Activated T-helper 1 cell treated with anti-CD3 and anti-CD28 coated beads, Interleukin-12 subunit alpha, Interleukin-12 subunit beta, Interleukin-2, Interleukin-4 antibody, amounts not matched to agents 30 ng/mL and 10 ng/mL and 1 ng/mL, durations not matched to agents 14 hours and 24 hours and 36 hours (primary cell): ENCODE results near the gene FTO. TPM values are rescaled to one million over a fixed set of nuclear protein-coding genes. Genes with fewer than 3 reads are reported as not detected.

Experiments used
- DNase-seq: peaks from one replicate; pipeline ENCODE4 v3.0.0; 2021; ENCODE audit warnings: low spot score
- H3K27ac Mint-ChIP-seq: one replicate; pipeline ENCODE4 v1.8.0; 2021; ENCODE audit warnings: mild to moderate bottlenecking, mixed read lengths
- H3K27me3 Mint-ChIP-seq: one replicate; pipeline ENCODE4 v1.8.0; 2022; ENCODE audit warnings: mild to moderate bottlenecking, moderate library complexity, mixed read lengths; ENCODE audit not compliant: insufficient read depth
- H3K36me3 Mint-ChIP-seq: one replicate; pipeline ENCODE4 v1.8.0; 2021; ENCODE audit warnings: low read depth, mixed read lengths
- H3K4me1 Mint-ChIP-seq: one replicate; pipeline ENCODE4 v1.8.0; 2021; ENCODE audit warnings: low read depth, mixed read lengths
- H3K4me3 Mint-ChIP-seq: one replicate; pipeline ENCODE4 v1.8.0; 2021; ENCODE audit warnings: mild to moderate bottlenecking, moderate library complexity, mixed read lengths
- H3K9me3 Mint-ChIP-seq: one replicate; pipeline ENCODE4 v1.8.0; 2021; ENCODE audit warnings: mixed read lengths
- intact Hi-C: fragments of 100-400 bp; cut with micrococcal nuclease; formaldehyde crosslinking; loops from one replicate; pipeline ENCODE4 v1.15.1; 2024
- total RNA-seq: library from RNA; stranded (reverse); gene quantifications from 2 replicates; pipeline ENCODE4 v1.2.3, GENCODE V29; 2022

Gene FTO
- total RNA-seq, 1 donor from 2014 or later = 56.4 TPM

DNA sequence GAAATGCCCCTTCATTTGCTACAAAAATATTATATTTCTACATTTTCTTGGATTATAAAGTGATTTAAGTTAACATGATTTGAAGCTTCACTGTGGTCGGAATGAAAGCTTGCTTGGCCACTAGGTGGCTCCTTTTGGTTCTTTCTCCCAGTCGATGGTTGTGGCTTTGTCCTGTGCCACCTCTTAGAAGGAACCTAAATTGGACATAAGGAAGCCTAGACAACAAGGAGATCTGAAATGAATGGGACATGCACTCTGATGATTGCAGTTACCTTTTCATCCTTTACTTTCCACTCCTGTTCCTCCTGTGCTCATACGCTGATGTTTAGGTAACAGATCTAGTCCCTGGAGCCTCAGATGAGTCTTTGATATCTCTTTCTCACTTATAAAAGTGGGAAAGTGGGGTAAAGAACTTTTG lies 39.2 kb downstream of the FTO start:
- no peaks in the 10 kb centered on the region for H3K27me3 Mint-ChIP-seq
- no peak overlapping the region for H3K27ac Mint-ChIP-seq
- H3K36me3 Mint-ChIP-seq = no peaks in the 10 kb centered on the region
- peaks cover 31% of the 10 kb centered on the region for H3K4me1 Mint-ChIP-seq
- peaks cover 4% of the 10 kb centered on the region for H3K9me3 Mint-ChIP-seq
- no peak for DNase-seq
- no peak overlapping the region for H3K4me3 Mint-ChIP-seq
- intact Hi-C loops = loop anchor here (10.0 kb wide), 1 partner anchor 688 kb away; the partner anchor contains the start of genes CHD9 and CHD9NB

DNA sequence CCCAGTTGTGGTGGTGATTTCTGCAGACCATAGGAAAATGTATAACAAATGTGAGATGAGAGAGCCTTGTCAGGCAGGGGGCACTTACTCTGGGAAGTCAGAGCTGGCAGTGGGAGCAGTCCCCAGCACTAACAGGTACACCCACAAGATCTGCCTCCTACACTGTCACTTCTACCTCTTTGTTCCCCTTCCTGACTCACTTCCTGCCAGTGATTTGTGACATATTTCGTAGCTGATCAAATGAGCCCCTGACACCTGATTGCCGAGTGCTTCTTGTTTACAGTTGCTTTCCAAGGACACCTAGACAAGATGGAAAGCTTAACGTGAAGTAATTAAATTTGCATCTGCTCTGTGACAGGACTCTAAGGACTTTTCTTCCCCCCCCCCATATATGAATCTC lies 40.5 kb downstream of the FTO start:
- DNase-seq = no peak
- peak overlapping the region; percentile 6 for H3K4me3 Mint-ChIP-seq
- intact Hi-C loops = loop anchor here (2.0 to 10.0 kb wide), 4 partner anchors 18 to 690 kb away; partner anchors contain the start of genes CHD9, CHD9NB and FTO
- peaks cover 4% of the 10 kb centered on the region for H3K9me3 Mint-ChIP-seq
- no peaks in the 10 kb centered on the region for H3K27me3 Mint-ChIP-seq
- H3K27ac Mint-ChIP-seq = peak overlapping the region; percentile 1
- H3K36me3 Mint-ChIP-seq = no peaks in the 10 kb centered on the region
- H3K4me1 Mint-ChIP-seq = peaks cover 31% of the 10 kb centered on the region

DNA sequence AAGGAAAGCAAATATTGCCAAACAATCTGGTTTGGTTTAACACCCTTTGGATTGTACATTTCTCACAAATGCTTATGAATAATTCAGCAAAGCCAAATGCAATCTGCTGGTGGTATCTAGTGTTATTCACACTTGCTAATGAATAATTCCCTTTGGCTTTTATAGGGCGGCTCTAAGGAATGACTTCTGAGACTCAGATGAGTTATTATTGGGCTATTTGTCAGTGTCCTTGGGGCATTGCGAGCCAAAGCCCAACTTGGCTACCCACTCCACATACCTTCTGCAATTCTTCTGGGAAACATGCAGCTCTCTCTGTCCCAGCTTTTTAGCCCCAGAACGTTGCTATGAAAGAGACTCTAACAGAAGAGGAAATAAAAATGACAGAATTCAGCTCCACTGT lies 41.1 kb downstream of the FTO start:
- intact Hi-C loops = loop anchor here (2.0 to 10.0 kb wide), 4 partner anchors 18 to 690 kb away; partner anchors contain the start of genes CHD9, CHD9NB and FTO
- Mint-ChIP-seq H3K4me3 (no peak overlapping the region), H3K27me3 (no peaks in the 10 kb centered on the region), H3K4me1 (peaks cover 27% of the 10 kb centered on the region), H3K27ac (peak overlapping the region; percentile 37), H3K9me3 (peaks cover 4% of the 10 kb centered on the region), H3K36me3 (no peaks in the 10 kb centered on the region)
- DNase-seq = no peak

DNA sequence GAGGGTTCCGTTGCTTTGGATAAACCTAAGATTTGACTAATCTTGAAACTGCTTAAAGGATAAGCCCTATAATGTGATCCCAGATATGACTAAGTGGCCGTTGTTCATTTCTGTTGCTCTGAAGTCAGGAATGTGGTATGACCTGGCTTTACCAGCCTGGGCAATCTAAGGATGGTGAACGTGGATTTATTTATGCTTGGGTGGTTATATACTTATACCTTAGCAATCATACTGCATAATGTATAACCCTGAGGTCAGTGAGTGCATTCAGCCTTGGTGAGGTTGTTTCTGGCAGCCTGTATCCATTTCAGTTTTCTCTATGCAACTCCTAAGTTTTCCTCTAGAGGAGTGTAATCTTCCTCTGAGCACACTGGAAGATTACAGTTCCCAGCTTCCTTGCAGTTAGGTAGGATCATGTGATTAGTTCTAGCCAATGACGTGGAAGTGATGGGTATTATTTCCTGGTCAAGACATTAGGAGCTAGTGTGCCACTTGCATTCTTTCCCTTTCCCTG lies 41.9 kb downstream of the FTO start:
- Mint-ChIP-seq H3K9me3 (peaks cover 4% of the 10 kb centered on the region), H3K36me3 (no peaks in the 10 kb centered on the region), H3K27me3 (no peaks in the 10 kb centered on the region), H3K4me3 (no peak overlapping the region), H3K27ac (no peak overlapping the region), H3K4me1 (peaks cover 27% of the 10 kb centered on the region)
- no peak for DNase-seq
- intact Hi-C loops = loop anchor here (2.0 to 10.0 kb wide), 4 partner anchors 19 to 691 kb away; partner anchors contain the start of genes CHD9, CHD9NB and FTO

DNA sequence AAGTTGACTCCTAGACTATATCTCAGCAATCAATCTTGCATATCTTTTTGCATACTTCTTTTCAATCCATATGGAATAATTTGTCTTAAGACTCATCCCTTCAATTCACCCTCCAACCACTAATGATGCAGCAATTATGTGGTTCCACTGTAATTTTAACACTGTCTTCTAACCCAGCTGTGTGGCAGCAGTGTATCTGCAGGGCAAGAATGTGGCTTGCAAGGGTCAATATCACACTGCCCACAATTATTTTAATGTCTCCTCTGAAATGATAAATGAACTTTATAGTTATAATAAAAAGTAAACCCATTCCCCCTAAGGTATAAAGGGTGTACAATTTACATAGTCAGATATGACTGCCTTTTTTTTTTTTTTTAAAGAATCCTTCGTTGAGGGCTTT lies 48.6 kb downstream of the FTO start:
- intact Hi-C loops = no loop called here
- no peak overlapping the region for H3K4me3 Mint-ChIP-seq
- DNase-seq = no peak
- H3K27ac Mint-ChIP-seq = no peak overlapping the region
- H3K27me3 Mint-ChIP-seq = no peaks in the 10 kb centered on the region
- H3K4me1 Mint-ChIP-seq = no peaks in the 10 kb centered on the region
- no peaks in the 10 kb centered on the region for H3K36me3 Mint-ChIP-seq
- H3K9me3 Mint-ChIP-seq = peaks cover 1% of the 10 kb centered on the region

DNA sequence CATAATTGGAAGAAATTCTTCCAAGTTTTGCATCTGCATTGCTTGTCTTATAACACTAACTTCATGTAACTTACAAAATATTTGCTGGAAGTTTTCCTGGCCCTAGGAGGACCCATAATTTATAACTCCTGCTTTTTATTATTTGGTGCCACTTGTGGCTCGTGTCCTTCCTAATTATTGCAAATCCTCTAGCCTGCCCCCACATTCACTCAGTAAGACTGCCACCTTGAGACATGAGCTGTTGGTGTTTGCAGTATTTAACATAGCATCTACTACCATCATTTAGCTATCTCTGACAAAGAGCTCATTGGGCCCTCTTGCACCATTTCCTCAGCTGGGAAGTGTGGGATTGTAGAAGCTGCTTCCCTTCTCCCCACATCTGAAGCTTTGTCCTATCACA lies 49.5 kb downstream of the FTO start:
- Mint-ChIP-seq H3K4me1 (no peaks in the 10 kb centered on the region), H3K27ac (no peak overlapping the region), H3K27me3 (peaks cover under 1% of the 10 kb centered on the region), H3K9me3 (no peaks in the 10 kb centered on the region), H3K36me3 (no peaks in the 10 kb centered on the region), H3K4me3 (no peak overlapping the region)
- no peak for DNase-seq
- intact Hi-C loops = no loop called here

DNA sequence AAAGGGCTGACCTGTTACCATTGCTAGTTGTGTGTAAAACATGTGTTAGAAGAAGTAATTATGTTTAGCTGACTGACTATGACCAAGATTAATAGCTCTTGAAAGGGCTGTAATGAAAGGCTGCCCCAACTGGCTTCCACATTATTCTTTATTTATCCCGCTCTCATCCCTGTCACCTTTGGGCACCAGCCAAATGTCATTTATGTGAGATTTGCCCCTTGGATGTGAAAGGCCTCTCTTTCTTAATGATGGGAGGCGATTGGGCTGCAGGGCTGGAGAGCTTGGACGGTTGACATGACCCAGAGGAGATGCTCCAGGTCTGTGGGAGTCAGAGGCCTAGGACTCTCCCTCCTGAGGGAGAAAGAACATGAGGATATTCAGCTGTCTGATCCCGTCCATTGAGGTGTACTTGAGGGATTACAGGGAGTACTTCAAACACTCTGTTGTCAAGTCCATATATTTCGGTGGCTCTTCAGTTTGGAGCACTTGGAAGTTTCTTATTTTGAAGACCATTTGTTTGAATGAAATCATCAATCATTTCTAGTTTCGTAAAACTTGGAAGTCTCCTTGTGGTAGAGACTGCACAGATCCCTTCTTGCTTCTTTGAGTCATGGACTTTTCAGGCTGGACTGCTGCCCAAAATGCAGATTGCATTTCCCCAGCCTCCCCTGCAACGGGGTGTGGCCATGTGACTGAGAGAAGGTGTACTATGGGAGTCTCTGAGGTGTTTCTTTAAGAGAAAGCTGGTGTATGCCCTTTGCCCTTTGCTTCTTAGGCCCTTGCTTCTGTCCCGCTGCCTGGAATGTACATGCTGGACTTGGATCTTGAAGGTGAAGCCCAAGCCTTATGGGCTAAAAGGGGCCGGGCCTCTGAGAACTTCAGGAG lies 51.3 kb downstream of the FTO start:
- H3K36me3 Mint-ChIP-seq = no peaks in the 10 kb centered on the region
- no peak overlapping the region for H3K4me3 Mint-ChIP-seq
- intact Hi-C loops = no loop called here
- no peaks in the 10 kb centered on the region for H3K4me1 Mint-ChIP-seq
- peaks cover 2% of the 10 kb centered on the region for H3K27me3 Mint-ChIP-seq
- no peak for DNase-seq
- H3K27ac Mint-ChIP-seq = no peak overlapping the region
- H3K9me3 Mint-ChIP-seq = no peaks in the 10 kb centered on the region

DNA sequence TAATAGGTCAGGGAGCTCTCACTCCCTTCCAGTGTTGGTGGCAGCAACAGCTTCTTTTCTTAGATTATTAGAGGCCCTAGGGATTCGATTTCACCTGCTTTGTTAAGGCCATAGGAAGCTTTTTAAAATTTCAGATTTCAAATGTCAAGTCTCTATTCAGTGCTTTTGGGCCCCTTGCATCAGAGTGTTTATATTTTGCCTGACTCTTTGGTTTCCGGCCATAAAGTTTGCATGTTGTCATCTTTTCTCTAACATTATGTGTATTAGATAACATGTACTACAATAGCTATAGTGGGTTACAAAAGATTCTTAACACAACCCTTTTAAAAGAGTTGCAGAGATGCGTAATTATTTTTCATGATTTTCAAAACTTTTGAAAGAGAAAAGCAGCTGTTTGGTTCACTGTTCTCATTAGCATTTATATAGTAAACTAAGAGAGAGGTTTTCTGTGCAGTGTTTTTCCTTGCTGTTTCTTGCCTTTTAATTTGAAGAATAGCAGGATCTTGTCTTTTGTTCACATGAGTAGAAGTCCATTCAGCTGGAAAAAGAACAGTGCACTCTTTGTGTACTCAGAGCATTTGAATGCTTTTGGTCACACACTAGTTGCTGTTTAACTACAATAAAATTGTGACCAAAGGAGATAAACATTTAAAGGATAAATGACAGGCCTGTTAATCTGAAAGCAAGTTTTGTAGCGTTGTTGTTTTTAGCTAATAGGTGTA lies 52.5 kb downstream of the FTO start:
- H3K4me1 Mint-ChIP-seq = no peaks in the 10 kb centered on the region
- DNase-seq = no peak
- peaks cover 2% of the 10 kb centered on the region for H3K27me3 Mint-ChIP-seq
- no peaks in the 10 kb centered on the region for H3K9me3 Mint-ChIP-seq
- no peak overlapping the region for H3K27ac Mint-ChIP-seq
- H3K36me3 Mint-ChIP-seq = no peaks in the 10 kb centered on the region
- intact Hi-C loops = no loop called here
- no peak overlapping the region for H3K4me3 Mint-ChIP-seq

DNA sequence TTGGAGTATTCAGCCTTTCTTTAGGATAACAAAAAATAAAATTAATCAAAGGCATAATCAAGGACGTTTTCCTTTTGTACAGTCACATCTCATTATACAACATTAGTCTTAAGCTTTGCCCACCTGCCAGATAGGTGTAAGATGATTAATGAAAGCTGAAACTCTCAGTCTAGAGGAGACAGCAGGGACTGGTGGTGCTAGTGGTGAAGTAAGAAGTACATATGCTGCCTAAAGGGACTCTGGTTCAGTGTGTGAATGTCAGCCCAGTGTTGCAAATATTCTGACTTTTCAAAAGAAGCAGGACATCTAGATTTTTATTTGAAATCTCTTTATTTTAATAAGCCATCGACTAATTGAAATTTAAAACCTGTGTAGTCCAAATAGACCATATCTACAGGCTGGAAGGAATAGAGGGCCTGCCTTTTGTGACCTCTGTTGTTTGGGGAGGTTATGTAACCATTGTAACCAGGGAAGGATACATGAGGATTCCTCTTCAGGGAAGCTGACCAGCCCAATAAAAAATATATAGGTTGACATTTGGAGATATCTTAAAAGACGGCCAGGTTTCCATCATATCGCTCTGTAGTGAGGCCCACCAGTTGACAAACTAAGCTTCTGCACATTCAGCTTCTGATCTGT lies 54.1 kb downstream of the FTO start:
- Mint-ChIP-seq H3K36me3 (no peaks in the 10 kb centered on the region), H3K27me3 (peaks cover 2% of the 10 kb centered on the region), H3K27ac (no peak overlapping the region), H3K4me3 (no peak overlapping the region), H3K4me1 (no peaks in the 10 kb centered on the region), H3K9me3 (no peaks in the 10 kb centered on the region)
- intact Hi-C loops = no loop called here
- DNase-seq = no peak

DNA sequence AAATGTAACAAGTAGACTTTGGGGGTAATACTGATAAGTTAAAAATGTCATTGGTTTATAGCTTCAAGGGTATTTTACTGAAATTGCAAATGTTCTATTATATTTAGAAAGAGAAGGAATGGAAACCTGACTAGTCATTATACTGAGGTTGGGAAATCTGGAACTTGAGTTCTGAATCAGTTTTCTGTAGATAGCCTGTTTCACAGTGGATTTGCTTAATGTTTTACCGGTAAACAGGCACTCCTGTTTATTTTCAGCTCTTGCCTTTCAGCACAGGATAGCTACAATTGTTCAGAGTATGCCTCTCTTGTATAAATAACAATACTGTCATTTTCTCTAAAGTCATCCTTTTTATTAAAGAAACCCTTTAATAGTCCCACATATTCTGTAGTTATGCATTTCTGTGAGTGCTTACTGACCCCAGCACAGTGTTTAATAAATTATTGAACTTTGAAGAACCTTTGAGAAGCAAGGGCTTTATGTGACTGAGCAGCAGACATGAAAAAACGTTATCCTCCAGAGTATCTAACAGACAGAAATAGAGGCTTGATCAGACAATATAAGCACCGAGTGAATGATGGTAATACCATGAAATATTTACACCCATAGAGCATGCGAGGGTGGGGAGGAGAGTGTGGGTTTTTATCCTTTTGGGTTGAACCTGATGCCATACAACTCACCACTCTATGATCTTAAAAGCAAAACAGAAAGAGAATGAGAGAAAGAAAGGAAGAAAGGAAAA lies 58.2 kb downstream of the FTO start:
- Mint-ChIP-seq H3K9me3 (no peaks in the 10 kb centered on the region), H3K27ac (no peak overlapping the region), H3K4me3 (no peak overlapping the region), H3K4me1 (peaks cover 9% of the 10 kb centered on the region), H3K36me3 (no peaks in the 10 kb centered on the region), H3K27me3 (peaks cover 2% of the 10 kb centered on the region)
- DNase-seq = no peak
- intact Hi-C loops = no loop called here

DNA sequence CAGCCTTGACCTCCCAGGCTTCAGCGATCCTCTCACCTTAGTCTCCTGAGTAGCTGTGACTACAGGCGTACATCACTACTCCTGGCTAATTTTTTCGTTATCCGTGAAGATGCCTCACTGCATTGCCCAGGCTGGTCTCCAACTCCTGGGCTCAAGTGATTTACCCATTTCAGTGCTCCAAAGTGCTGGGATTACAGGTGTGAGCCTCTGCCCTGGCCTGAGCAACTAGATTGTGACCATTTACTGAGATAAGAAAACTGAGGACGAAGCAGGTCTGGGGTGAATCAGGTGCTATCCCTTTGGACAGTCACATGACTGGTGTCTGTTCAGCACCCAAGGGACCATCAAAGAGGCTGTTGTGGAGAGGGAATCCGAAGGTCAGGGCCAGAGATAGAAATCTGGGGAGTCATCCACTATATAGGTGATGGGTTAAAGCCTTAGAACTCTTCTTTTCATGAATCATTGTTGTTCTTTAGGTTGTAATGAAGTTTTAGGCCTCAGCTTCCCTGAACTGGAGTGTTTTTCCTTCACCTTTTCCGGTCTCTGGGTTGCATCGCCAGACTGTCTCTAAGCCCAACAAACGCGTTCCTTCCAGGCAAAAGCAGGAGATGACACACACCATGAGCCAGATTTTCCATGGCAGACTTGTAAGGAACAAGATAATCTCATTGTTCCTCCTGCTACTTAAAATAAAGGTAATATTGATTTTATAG lies 62.5 kb downstream of the FTO start:
- Mint-ChIP-seq H3K36me3 (no peaks in the 10 kb centered on the region), H3K4me3 (no peak overlapping the region), H3K9me3 (no peaks in the 10 kb centered on the region), H3K27ac (no peak overlapping the region), H3K27me3 (no peaks in the 10 kb centered on the region), H3K4me1 (peaks cover 29% of the 10 kb centered on the region)
- DNase-seq = no peak
- intact Hi-C loops = no loop called here

DNA sequence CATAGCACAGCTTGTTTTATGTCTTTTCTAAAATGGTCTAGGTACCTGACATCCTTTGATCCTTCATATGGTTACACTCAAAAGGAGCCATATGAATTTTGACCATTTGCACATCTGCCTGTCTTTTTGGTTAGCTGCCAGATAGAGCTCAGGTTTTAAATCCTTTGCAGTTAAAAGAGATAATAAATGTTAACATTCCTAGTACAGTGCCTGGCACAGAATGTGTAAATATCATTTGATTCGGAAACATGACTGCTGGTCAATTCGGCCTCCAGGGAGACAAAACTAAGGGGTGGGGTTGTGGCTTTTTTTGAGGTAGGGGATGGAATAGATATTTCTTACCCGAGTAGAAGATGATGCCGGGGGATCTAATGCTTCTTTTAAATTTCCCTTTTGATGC lies 64.2 kb downstream of the FTO start:
- H3K9me3 Mint-ChIP-seq = no peaks in the 10 kb centered on the region
- H3K27me3 Mint-ChIP-seq = no peaks in the 10 kb centered on the region
- peaks cover 29% of the 10 kb centered on the region for H3K4me1 Mint-ChIP-seq
- no peak overlapping the region for H3K4me3 Mint-ChIP-seq
- intact Hi-C loops = loop anchor here (2.0 kb wide), 1 partner anchor 23 kb away; no protein-coding TSS in a partner anchor
- no peak overlapping the region for H3K27ac Mint-ChIP-seq
- no peak for DNase-seq
- no peaks in the 10 kb centered on the region for H3K36me3 Mint-ChIP-seq
